NCI-H1436 treated with DMSO at 0.1 percent for 48 hours (cell line): ENCODE results near the gene WASF2.

Source experiments
- DNase-seq: peaks from one replicate; lab custom pipeline; 2025; lab: John Stamatoyannopoulos, UW

Gene WASF2

DNA sequence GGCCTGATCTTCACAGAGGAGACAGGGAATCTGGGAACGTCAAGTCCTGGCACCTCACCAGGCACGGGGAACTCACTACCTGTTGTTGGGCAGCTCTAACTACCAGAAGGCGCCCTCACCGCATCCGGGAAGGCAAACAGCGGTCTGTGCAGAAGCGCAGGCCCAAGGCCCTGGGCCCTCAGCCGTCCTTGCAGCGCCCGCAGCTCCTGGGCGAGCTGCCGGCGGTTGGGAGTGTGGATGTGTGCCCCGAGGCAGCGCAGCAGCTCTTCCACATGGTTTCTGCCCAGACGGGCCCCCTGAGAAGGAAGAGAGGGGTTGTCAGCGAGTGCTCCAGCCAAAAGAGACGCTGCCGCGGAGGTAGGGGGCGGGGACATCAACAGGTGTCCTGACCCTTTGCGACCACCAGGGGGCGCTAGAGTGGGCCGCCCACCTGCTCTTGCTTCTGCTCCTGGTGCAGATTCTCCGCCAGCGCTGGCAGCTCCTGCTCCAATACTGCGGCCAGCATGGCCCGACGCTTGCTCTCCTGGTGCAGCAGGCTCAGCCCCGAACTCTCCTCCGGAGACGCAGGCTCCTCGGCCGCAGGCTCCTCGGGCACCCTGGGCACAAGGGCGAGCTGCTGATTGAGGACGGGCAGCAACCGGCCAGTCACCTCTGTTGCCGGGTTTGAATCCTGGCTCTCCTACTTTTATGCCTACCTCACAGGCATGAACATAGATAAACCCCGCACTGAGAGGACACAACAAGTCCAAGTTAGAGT, 132.5 kb downstream of the WASF2 start:
- DNase-seq = no peak

DNA sequence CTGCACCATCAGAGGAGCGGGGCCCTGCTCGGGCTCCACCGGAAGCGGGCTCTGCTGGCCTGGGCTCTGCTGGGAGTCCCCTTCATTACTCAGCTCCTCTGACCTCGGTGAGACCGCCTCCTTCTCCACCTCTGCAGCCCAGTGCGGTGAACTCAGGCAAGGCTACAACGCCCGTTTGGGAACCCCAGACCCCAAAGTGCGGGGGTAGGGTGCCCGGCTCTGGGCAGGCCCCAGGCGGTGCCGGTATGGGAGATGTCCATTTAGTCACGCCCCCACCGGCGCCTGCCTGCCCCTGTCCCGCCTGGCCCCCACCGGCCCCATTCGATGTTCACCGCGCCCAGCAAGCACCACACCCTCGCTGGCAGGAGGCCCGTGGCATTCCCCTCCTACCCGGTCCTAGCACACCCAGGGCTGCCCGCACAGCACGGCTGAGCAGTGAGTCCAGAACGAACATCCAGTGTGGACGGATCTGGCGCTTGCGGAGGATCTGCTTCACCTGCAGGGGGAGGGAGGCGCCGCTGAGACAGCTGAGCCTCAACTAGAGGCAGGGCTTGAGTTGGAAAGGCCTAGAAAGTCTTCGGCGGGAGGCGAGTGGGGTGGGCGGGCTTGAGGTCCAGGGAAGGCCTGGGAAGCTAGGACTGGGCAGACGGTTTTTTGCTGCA, 133.2 kb downstream of the WASF2 start:
- no peak for DNase-seq

DNA sequence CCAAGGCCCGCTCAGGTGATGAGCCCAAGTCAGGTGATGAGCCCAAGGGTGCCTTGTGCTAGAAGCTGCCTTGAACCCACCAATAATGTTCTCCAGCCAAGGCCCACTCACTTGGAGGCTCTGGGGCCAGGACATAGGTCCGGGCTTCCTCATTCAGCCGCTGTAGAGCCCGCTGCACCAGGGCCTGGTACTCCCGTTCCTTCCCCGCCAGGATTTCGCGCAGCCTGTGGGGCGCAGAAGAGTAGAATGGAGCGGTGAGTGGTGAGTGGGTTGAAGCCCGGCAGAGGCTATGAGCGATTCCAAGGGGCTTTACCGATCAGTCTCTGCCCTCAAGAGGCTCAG, 133.7 kb downstream of the WASF2 start:
- no peak for DNase-seq

DNA sequence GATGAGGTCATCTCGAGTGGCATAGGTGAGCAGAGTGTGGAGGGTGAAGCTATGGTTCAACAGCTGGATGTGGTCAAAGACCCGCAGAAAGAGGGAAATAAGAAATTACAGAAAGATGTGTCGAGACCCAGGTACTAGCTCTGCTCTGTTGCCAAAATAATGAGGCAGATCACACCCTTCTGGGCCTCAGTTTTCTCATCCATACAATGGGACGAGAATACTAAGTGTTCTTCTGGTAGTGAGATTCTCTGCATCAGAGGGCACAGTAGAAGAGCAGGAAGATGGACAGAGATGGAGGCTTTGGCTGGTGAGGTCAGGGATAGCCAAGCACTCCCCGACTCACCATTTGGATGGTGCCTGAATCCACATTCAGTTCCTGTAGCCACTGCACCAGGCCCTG, 134.3 kb downstream of the WASF2 start:
- DNase-seq = no peak
